ENCODE results near the gene PCDHB3.
A peak's percentile ranks its signal among the peaks of the same experiment; 100 is the strongest.
"Not testable (repeated sequence)": the region's sequence is repeated elsewhere in the genome, so short reads cannot be mapped to it uniquely, and the experiment has no call there.

The PCDHB3 gene

GRCh38 chr5:141100243-141100805 lies at the start of gene PCDHB3:
Gene PCDHB3 (plus strand): TSS chr5:141100473. CDS start chr5:141100650, 177 bp downstream.
- no peak for DNase-seq

- DNase-seq: peak; percentile 5
Observed at GRCh38 chr5:141050622-141051520, 49.4 kb upstream of the PCDHB3 start, which contains the start of gene PCDHB1. Gene PCDHB1 (plus strand): TSS chr5:141051374. CDS start chr5:141051471, 97 bp downstream.

- DNase-seq: no peak
Observed at GRCh38 chr5:141051521-141051866, 48.8 kb upstream of the PCDHB3 start.

GRCh38 chr5:141077826-141078225 lies 22.4 kb upstream of the PCDHB3 start:
- DNase-seq: no peak

- DNase-seq: no peak
Observed at GRCh38 chr5:141082228-141082627, 18.0 kb upstream of the PCDHB3 start.

GRCh38 chr5:141084487-141084989 lies 15.7 kb upstream of the PCDHB3 start:
- DNase-seq: peak; percentile 7

GRCh38 chr5:141094481-141095262 lies 5.6 kb upstream of the PCDHB3 start, which contains the start of gene PCDHB2:
Gene PCDHB2 (plus strand): TSS chr5:141094615. CDS start chr5:141094791, 176 bp downstream.
- no peak for DNase-seq

GRCh38 chr5:141095263-141095641 lies 5.0 kb upstream of the PCDHB3 start:
- no peak for DNase-seq

GRCh38 chr5:141096181-141096580 lies 4.1 kb upstream of the PCDHB3 start:
- not testable (repeated sequence) for DNase-seq

- DNase-seq: not testable (repeated sequence)
Observed at GRCh38 chr5:141096586-141096985, 3.7 kb upstream of the PCDHB3 start.

GRCh38 chr5:141101059-141101458 lies 786 bp downstream of the PCDHB3 start:
- no peak for DNase-seq

- DNase-seq: not testable (repeated sequence)
Observed at GRCh38 chr5:141102070-141102469, 1.8 kb downstream of the PCDHB3 start.

GRCh38 chr5:141102471-141102870 lies 2.2 kb downstream of the PCDHB3 start:
- DNase-seq: not testable (repeated sequence)

- DNase-seq: no peak
Observed at GRCh38 chr5:141105350-141105749, 5.1 kb downstream of the PCDHB3 start.

- DNase-seq: no peak
Observed at GRCh38 chr5:141119250-141119649, 19.0 kb downstream of the PCDHB3 start.

- no peak for DNase-seq
Observed at GRCh38 chr5:141121563-141121962, 21.3 kb downstream of the PCDHB3 start, which contains the start of gene PCDHB4. Gene PCDHB4 (plus strand): TSS chr5:141121818. CDS start chr5:141121999, 181 bp downstream.

- DNase-seq: no peak
Observed at GRCh38 chr5:141121985-141122384, 21.7 kb downstream of the PCDHB3 start.

- not testable (repeated sequence) for DNase-seq
Observed at GRCh38 chr5:141123396-141124135, 23.3 kb downstream of the PCDHB3 start.

- DNase-seq: no peak
Observed at GRCh38 chr5:141127305-141127704, 27.0 kb downstream of the PCDHB3 start.

- peak; percentile 66 for DNase-seq
Observed at GRCh38 chr5:141135030-141135717, 34.9 kb downstream of the PCDHB3 start, which contains the start of gene PCDHB5. Gene PCDHB5 (plus strand): TSS chr5:141135206. CDS start chr5:141135435, 229 bp downstream.

GRCh38 chr5:141135718-141136266 lies 35.5 kb downstream of the PCDHB3 start:
- no peak for DNase-seq
